Brain microvascular endothelial cell (primary cell): Measurements from ENCODE around the gene PPARG.

ENCODE experiments used
- DNase-seq: peaks from one replicate; pipeline ENCODE4 v3.0.0-alpha.2; 2020
- H3K27ac ChIP-seq: fragments of 250-450 bp; sonication (Bioruptor Pico); 2 replicates; pipeline ENCODE4 v1.5.1; 2020; ENCODE audit warnings: mild to moderate bottlenecking, moderate library complexity
- H3K27me3 ChIP-seq: fragments of 250-450 bp; sonication (Bioruptor Pico); replicated peaks from 2 replicates; pipeline ENCODE4 v1.5.1; 2020; ENCODE audit warnings: mild to moderate bottlenecking
- H3K36me3 ChIP-seq: fragments of 250-450 bp; sonication (Bioruptor Pico); replicated peaks from 2 replicates; pipeline ENCODE4 v1.5.1; 2020; ENCODE audit warnings: mild to moderate bottlenecking
- H3K4me3 ChIP-seq: 2 replicates; pipeline ENCODE4 v1.5.1; 2011; ENCODE audit warnings: low read depth, mild to moderate bottlenecking, control low read depth, low read length, moderate library complexity
- in situ Hi-C: cut with HindIII; loops from 2 replicates; pipeline ENCODE4 v1.10.0; 2017; ENCODE audit warnings: low sequenced_read_pairs, low pct_ligation_motif_present
- TF ChIP-seq, protein P1 (sequence below): IDR thresholded peaks from 2 replicates; pipeline ENCODE4 v1.5.1; 2011; ENCODE audit warnings: low read depth, mild to moderate bottlenecking, moderate library complexity, low read length, control low read depth, inconsistent platforms; ENCODE audit errors: missing control alignments

Gene PPARG

GRCh38 chr3:12483872-12484197 is 195.0 kb downstream of the PPARG start:
- H3K4me3 ChIP-seq: peak overlapping the region; percentile 59
- DNase-seq: no peak
- no peaks in the 10 kb centered on the region for H3K27me3 ChIP-seq
- TF ChIP-seq, protein P1, sequence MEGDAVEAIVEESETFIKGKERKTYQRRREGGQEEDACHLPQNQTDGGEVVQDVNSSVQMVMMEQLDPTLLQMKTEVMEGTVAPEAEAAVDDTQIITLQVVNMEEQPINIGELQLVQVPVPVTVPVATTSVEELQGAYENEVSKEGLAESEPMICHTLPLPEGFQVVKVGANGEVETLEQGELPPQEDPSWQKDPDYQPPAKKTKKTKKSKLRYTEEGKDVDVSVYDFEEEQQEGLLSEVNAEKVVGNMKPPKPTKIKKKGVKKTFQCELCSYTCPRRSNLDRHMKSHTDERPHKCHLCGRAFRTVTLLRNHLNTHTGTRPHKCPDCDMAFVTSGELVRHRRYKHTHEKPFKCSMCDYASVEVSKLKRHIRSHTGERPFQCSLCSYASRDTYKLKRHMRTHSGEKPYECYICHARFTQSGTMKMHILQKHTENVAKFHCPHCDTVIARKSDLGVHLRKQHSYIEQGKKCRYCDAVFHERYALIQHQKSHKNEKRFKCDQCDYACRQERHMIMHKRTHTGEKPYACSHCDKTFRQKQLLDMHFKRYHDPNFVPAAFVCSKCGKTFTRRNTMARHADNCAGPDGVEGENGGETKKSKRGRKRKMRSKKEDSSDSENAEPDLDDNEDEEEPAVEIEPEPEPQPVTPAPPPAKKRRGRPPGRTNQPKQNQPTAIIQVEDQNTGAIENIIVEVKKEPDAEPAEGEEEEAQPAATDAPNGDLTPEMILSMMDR: no peak
- no peak overlapping the region for H3K27ac ChIP-seq
- in situ Hi-C loops: no loop called here
- H3K36me3 ChIP-seq: no peaks in the 10 kb centered on the region
